ENCODE results near the gene MARK4.

- TF ChIP-seq ISL1 (CRISPR knock-in tag; IDR thresholded peaks at IDR 0.05), result no peak
- no peak for TF ChIP-seq CREB5 (CRISPR knock-in tag; IDR thresholded peaks at IDR 0.05; ENCODE audit: low read depth)
- TF ChIP-seq RARB (CRISPR knock-in tag; IDR thresholded peaks at IDR 0.05), result no peak
- no peak for TF ChIP-seq ZFP3 (CRISPR knock-in tag; IDR thresholded peaks at IDR 0.05)
Observed at GRCh38 chr19:45245334-45245787, 5.7 kb upstream of the MARK4 start, which contains the start of gene EXOC3L2.
